NCI-H748 treated with DMSO at 0.1 percent for 48 hours (cell line): ENCODE data around the gene DNASE1L3.

ENCODE experiments used
- DNase-seq: peaks from one replicate; lab custom pipeline; 2025; lab: John Stamatoyannopoulos, UW

The DNASE1L3 gene

GRCh38 chr3:58179235-58180098 is 31.3 kb downstream of the DNASE1L3 start:
- no peak for DNase-seq

- DNase-seq: no peak
These were observed 32.1 kb downstream of the DNASE1L3 start for GRCh38 chr3:58178528-58179234.

- no peak for DNase-seq
These were observed 32.8 kb downstream of the DNASE1L3 start for GRCh38 chr3:58177747-58178527.

- no peak for DNase-seq
These were observed 33.8 kb downstream of the DNASE1L3 start for GRCh38 chr3:58176827-58177489.

- DNase-seq: no peak
These were observed 34.6 kb downstream of the DNASE1L3 start for GRCh38 chr3:58176185-58176530.

GRCh38 chr3:58175437-58176184 is 35.2 kb downstream of the DNASE1L3 start:
- DNase-seq: no peak

GRCh38 chr3:58175187-58175436 is 35.7 kb downstream of the DNASE1L3 start:
- DNase-seq: no peak

GRCh38 chr3:58173669-58174398 is 36.9 kb downstream of the DNASE1L3 start:
- DNase-seq: peak; percentile 10

- no peak for DNase-seq
These were observed 37.6 kb downstream of the DNASE1L3 start for GRCh38 chr3:58173029-58173668.

- DNase-seq: no peak
These were observed 39.6 kb downstream of the DNASE1L3 start for GRCh38 chr3:58171126-58171525.

GRCh38 chr3:58170376-58170775 is 40.4 kb downstream of the DNASE1L3 start:
- no peak for DNase-seq

GRCh38 chr3:58169371-58169770 is 41.4 kb downstream of the DNASE1L3 start:
- DNase-seq: no peak

GRCh38 chr3:58168498-58168897 is 42.3 kb downstream of the DNASE1L3 start:
- DNase-seq: no peak

- no peak for DNase-seq
These were observed 43.1 kb downstream of the DNASE1L3 start for GRCh38 chr3:58167431-58168351.

GRCh38 chr3:58164906-58165821 is 45.6 kb downstream of the DNASE1L3 start:
- no peak for DNase-seq

- peak; percentile 65 for DNase-seq
These were observed 46.4 kb downstream of the DNASE1L3 start for GRCh38 chr3:58164199-58164879.

GRCh38 chr3:58163234-58163633 is 47.5 kb downstream of the DNASE1L3 start:
- DNase-seq: no peak
